ENCODE measurements around the gene PSMD11.
"Not testable (repeated sequence)": the region's sequence is repeated elsewhere in the genome, so short reads cannot be mapped to it uniquely, and the experiment has no call there.

PSMD11 gene

DNA sequence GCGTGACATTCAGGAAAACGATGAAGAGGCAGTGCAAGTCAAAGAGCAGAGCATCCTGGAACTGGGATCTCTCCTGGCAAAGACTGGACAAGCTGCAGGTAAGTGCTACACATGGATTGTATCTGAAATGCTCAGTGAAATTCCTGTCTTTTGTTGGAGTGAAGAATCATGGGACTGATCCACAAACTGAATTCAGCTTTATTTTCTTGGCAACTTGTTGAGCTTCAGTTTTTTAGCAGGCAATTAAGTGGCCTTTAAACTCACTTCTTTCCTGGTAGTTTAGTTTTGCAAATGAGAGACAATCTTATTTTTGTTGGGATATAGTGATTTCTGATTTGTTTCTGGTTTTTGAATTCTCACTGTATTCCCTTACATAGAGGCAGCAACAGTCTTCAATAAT lies 2.6 kb downstream of the PSMD11 start:
- Histone ChIP-seq H3K4me3 (ENCODE audit: low read depth, low read length) (no peak overlapping the region), H3K9me3 (ENCODE audit: severe bottlenecking) (peaks cover 2% of the 10 kb centered on the region), H3K36me3 (peaks cover 58% of the 10 kb centered on the region), H3K27me3 (ENCODE audit: insufficient read depth, low read depth, severe bottlenecking) (no peaks in the 10 kb centered on the region), H3K27ac (no peak overlapping the region)
- no peak for DNase-seq
- TF ChIP-seq, protein P1, sequence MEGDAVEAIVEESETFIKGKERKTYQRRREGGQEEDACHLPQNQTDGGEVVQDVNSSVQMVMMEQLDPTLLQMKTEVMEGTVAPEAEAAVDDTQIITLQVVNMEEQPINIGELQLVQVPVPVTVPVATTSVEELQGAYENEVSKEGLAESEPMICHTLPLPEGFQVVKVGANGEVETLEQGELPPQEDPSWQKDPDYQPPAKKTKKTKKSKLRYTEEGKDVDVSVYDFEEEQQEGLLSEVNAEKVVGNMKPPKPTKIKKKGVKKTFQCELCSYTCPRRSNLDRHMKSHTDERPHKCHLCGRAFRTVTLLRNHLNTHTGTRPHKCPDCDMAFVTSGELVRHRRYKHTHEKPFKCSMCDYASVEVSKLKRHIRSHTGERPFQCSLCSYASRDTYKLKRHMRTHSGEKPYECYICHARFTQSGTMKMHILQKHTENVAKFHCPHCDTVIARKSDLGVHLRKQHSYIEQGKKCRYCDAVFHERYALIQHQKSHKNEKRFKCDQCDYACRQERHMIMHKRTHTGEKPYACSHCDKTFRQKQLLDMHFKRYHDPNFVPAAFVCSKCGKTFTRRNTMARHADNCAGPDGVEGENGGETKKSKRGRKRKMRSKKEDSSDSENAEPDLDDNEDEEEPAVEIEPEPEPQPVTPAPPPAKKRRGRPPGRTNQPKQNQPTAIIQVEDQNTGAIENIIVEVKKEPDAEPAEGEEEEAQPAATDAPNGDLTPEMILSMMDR (IDR thresholded peaks at IDR 0.05; ENCODE audit: low read depth, low read length), result no peak

DNA sequence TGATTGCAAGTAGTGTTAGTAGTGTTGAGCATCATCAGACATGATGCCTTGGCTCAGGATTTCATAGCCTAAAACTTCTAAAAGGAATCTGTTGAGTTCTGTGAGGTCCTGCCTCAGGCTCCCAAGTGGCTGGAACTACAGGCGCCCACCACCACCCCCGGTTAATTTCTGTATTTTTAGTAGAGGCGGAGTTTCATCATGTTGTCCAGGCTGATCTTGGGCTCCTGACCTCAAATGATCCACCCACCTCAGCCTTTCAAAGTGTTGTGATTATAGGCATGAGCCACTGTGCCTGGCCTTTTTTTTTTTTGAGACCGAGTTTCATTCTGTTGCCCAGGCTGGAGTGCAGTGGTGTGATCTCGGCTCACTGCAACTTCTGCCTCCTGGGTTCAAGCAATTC lies 5.7 kb downstream of the PSMD11 start:
- H3K27ac ChIP-seq, result no peak overlapping the region
- H3K4me3 ChIP-seq (ENCODE audit: low read depth, low read length), result no peak overlapping the region
- no peaks in the 10 kb centered on the region for H3K9me3 ChIP-seq (ENCODE audit: severe bottlenecking)
- H3K27me3 ChIP-seq (ENCODE audit: insufficient read depth, low read depth, severe bottlenecking), result no peaks in the 10 kb centered on the region
- DNase-seq, result no peak
- TF ChIP-seq, protein P1 (IDR thresholded peaks at IDR 0.05; ENCODE audit: low read depth, low read length), result no peak
- peaks cover 84% of the 10 kb centered on the region for H3K36me3 ChIP-seq

DNA sequence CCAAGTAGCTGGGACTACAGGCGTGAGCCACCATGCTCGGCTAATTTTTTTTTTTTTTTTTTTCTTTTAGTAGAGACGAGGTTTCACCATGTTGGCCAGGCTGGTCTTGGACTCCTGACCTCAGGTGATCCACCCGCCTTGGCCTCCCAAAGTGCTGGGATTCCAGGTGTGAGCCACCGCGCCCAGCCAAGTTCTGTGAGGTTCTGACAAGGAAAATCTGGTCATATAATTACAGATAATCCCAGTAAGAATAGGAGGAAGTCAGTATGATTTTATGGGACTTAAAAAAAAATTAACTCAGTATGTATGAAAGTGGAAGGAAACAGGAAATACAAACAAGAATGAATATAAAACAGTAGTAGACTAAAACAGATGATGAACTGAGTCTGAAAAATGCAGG lies 6.1 kb downstream of the PSMD11 start:
- peaks cover 88% of the 10 kb centered on the region for H3K36me3 ChIP-seq
- not testable (repeated sequence) for H3K27ac ChIP-seq; H3K4me3 ChIP-seq (ENCODE audit: low read depth, low read length); H3K9me3 ChIP-seq (ENCODE audit: severe bottlenecking); H3K27me3 ChIP-seq (ENCODE audit: insufficient read depth, low read depth, severe bottlenecking); DNase-seq

DNA sequence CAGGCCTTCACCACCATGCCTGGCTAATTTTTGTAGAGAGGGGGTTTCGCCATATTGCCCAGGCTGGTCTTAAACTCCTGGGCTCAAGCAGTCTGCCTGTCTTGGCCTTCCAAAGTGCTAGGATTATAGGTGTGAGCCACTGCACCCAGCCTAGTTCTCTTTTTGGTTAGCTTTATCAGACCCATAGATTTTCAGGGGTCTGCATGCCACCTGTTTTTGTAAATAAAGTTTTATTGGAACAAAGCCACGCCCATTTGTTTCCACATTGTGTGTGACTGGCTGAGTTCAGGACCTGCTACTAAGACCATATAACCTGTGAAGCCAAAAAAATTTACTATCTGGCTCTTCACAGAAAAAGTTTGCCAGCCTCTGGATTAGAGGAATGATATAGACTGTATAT lies 7.6 kb downstream of the PSMD11 start:
- Histone ChIP-seq H3K27ac (no peak overlapping the region), H3K27me3 (ENCODE audit: insufficient read depth, low read depth, severe bottlenecking) (no peaks in the 10 kb centered on the region), H3K36me3 (peaks cover 88% of the 10 kb centered on the region), H3K4me3 (ENCODE audit: low read depth, low read length) (no peak overlapping the region), H3K9me3 (ENCODE audit: severe bottlenecking) (no peaks in the 10 kb centered on the region)
- DNase-seq, result no peak
- TF ChIP-seq, protein P1 (IDR thresholded peaks at IDR 0.05; ENCODE audit: low read depth, low read length), result no peak

- no peak for DNase-seq
- Histone ChIP-seq H3K27ac (no peak overlapping the region), H3K36me3 (peaks cover 88% of the 10 kb centered on the region), H3K4me3 (ENCODE audit: low read depth, low read length) (no peak overlapping the region), H3K27me3 (ENCODE audit: insufficient read depth, low read depth, severe bottlenecking) (no peaks in the 10 kb centered on the region), H3K9me3 (ENCODE audit: severe bottlenecking) (no peaks in the 10 kb centered on the region)
- TF ChIP-seq, protein P1 (IDR thresholded peaks at IDR 0.05; ENCODE audit: low read depth, low read length), result no peak
Measured at GRCh38 chr17:32452281-32452680, 8.0 kb downstream of the PSMD11 start.

- Histone ChIP-seq H3K9me3 (ENCODE audit: severe bottlenecking) (no peaks in the 10 kb centered on the region), H3K4me3 (ENCODE audit: low read depth, low read length) (no peak overlapping the region), H3K27ac (no peak overlapping the region), H3K36me3 (peaks cover 88% of the 10 kb centered on the region), H3K27me3 (ENCODE audit: insufficient read depth, low read depth, severe bottlenecking) (no peaks in the 10 kb centered on the region)
- no peak for DNase-seq
- TF ChIP-seq, protein P1 (IDR thresholded peaks at IDR 0.05; ENCODE audit: low read depth, low read length), result no peak
Measured at GRCh38 chr17:32453370-32453769, 9.1 kb downstream of the PSMD11 start.

Measured in WERI-Rb-1 (cell line).